K562 (cell line): Measurements from ENCODE around the gene ATP6V1G2. TPM values are rescaled to one million over a fixed set of nuclear protein-coding genes. Genes with fewer than 3 reads are reported as not detected.

Source experiments
- CAMTA2 ChIP-seq: fragments of 250-450 bp; sonication (Bioruptor Pico); conservative IDR thresholded peaks from 2 replicates; pipeline ENCODE4 v1.5.1; 2022
- CUX1 ChIP-seq: fragments of 200-800 bp; sonication (Bioruptor generic); IDR thresholded peaks from 2 replicates; pipeline ENCODE4 v1.6.1; 2016; ENCODE audit warnings: missing genetic modification characterization, missing compliant biosample characterization
- E2F8 ChIP-seq: fragments of 450-650 bp; IDR thresholded peaks from 2 replicates; pipeline ENCODE4 v1.7.1; 2018; ENCODE audit warnings: mild to moderate bottlenecking, low read depth; ENCODE audit not compliant: partially characterized antibody
- MIER1 ChIP-seq: fragments of 450-650 bp; IDR thresholded peaks from 2 replicates; pipeline ENCODE4 v1.6.1; 2016; ENCODE audit warnings: antibody characterized with exemption, mild to moderate bottlenecking, low read depth
- NBN ChIP-seq: fragments of 450-650 bp; IDR thresholded peaks from 2 replicates; pipeline ENCODE4 v1.6.1; 2016; ENCODE audit warnings: low read depth, mild to moderate bottlenecking
- PATZ1 ChIP-seq: fragments of 250-450 bp; sonication (Bioruptor Pico); IDR thresholded peaks from 2 replicates; pipeline ENCODE4 v1.5.0; 2020; ENCODE audit warnings: mild to moderate bottlenecking, borderline replicate concordance
- POLR2B ChIP-seq: fragments of 450-650 bp; IDR thresholded peaks from 2 replicates; pipeline ENCODE4 v1.6.1; 2018; ENCODE audit warnings: low read depth; ENCODE audit not compliant: partially characterized antibody
- RERE ChIP-seq: sonication (generic); formaldehyde crosslinking; IDR thresholded peaks from 2 replicates; pipeline ENCODE4 v1.8.0; 2023; ENCODE audit warnings: missing genetic modification reagents, mild to moderate bottlenecking, borderline replicate concordance
- ZEB2 ChIP-seq: fragments of 450-650 bp; IDR thresholded peaks from 2 replicates; pipeline ENCODE4 v1.6.1; 2016
- ZNF197 ChIP-seq: fragments of 200-800 bp; sonication (Bioruptor generic); IDR thresholded peaks from 2 replicates; pipeline ENCODE4 v1.6.1; 2016; ENCODE audit warnings: low read depth, missing genetic modification characterization, missing compliant biosample characterization
- polyA plus RNA-seq, 8 experiments: library from polyadenylated mRNA; depleted of rRNA in 4 of 8; stranded (reverse) in 5 of 8; unstranded in 3 of 8; fragments of >200 nt; fragmentation: Nextera tagmentation in 2 of 8; fragmentation: Illumina TruSeq in 1 of 8; extraction: Ambion mirVana in 2 of 8; extraction: Trizol in 1 of 8; gene quantifications; 2 replicates each; pipeline versions ENCODE4 v1.2.1 to v1.2.3, GENCODE V29; 2011 to 2014; ENCODE audit warnings: inconsistent platforms in 1 of 8, missing spikeins in 1 of 8
- total RNA-seq, 7 experiments: library from RNA; depleted of rRNA in 6 of 7; stranded (reverse); fragments of >200 nt in 6 of 7; fragmentation: Illumina TruSeq in 2 of 7; extraction: Trizol in 2 of 7; gene quantifications; 2 replicates each; pipeline versions ENCODE4 v1.2.1 to v1.2.3, GENCODE V29; 2011 to 2021; ENCODE audit warnings: low replicate concordance in 1 of 7

Gene ATP6V1G2
- total and polyA plus RNA-seq, 9 of the 15 experiments (the other 6 are each of a cell fraction or from before 2014, with no cell fraction given) = 0.14 to 1.5 (median 0.33) TPM

- TF ChIP-seq PATZ1 (CRISPR knock-in tag) (no peak), ZNF197 (no peak), MIER1 (no peak), E2F8 (no peak), POLR2B (peak; percentile 28), CAMTA2 (CRISPR knock-in tag) (no peak), RERE (CRISPR knock-in tag) (no peak), CUX1 (CRISPR knock-in tag) (no peak), ZEB2 (no peak), NBN (no peak)
Observed at GRCh38 chr6:31532644-31533454, 13.6 kb downstream of the ATP6V1G2 start (continued).
